ENCODE measurements around the gene DNAJC17. TPM values are rescaled to one million over a fixed set of nuclear protein-coding genes. Genes with fewer than 3 reads are reported as not detected.

The DNAJC17 gene
- total RNA-seq, 1 donor from 2014 or later, result 49.3 TPM

DNA sequence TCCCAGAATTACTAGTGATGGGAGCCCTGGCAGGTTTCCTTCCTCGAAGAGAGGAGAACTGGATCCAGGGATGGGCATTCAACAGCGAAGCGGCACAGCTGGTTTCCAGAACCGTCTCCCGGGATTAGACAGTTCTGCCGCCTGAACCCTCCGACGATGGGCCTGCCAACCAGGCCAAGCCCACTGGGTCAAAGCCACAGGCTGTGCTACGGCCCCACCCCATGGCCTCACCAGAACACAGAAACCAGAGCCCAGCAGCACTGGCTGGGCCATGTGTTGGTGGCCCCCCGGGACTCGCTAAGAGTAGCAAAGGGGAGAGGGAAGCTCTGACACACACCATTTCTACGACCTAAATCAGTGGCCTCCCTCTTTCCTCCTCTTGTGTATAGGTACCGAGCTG is 35.3 kb downstream of the DNAJC17 start:
- Histone ChIP-seq H3K4me2 (no peak overlapping the region), H3K27me3 (no peaks in the 10 kb centered on the region), H4K20me1 (ENCODE audit: low read depth) (no peaks in the 10 kb centered on the region), H3K36me3 (no peaks in the 10 kb centered on the region), H3K27ac (no peak overlapping the region), H3K9ac (no peak overlapping the region), H3K4me1 (no peaks in the 10 kb centered on the region), H3K79me2 (ENCODE audit: low read depth) (no peaks in the 10 kb centered on the region), H2AFZ (replicated peaks) (no peak overlapping the region), H3K4me3 (no peak overlapping the region), H3K9me3 (ENCODE audit: low read depth) (no peaks in the 10 kb centered on the region), H3F3A (ENCODE audit: low read depth) (no peaks in the 10 kb centered on the region)
- no peak for DNase-seq (ENCODE audit: low spot score)
- TF ChIP-seq, protein P1, sequence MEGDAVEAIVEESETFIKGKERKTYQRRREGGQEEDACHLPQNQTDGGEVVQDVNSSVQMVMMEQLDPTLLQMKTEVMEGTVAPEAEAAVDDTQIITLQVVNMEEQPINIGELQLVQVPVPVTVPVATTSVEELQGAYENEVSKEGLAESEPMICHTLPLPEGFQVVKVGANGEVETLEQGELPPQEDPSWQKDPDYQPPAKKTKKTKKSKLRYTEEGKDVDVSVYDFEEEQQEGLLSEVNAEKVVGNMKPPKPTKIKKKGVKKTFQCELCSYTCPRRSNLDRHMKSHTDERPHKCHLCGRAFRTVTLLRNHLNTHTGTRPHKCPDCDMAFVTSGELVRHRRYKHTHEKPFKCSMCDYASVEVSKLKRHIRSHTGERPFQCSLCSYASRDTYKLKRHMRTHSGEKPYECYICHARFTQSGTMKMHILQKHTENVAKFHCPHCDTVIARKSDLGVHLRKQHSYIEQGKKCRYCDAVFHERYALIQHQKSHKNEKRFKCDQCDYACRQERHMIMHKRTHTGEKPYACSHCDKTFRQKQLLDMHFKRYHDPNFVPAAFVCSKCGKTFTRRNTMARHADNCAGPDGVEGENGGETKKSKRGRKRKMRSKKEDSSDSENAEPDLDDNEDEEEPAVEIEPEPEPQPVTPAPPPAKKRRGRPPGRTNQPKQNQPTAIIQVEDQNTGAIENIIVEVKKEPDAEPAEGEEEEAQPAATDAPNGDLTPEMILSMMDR (IDR thresholded peaks at IDR 0.05), result no peak
- TF ChIP-seq EZH2 (IDR thresholded peaks at IDR 0.05) (no peak), EZH2phosphoT487 (IDR thresholded peaks at IDR 0.05) (no peak)
- no peaks in the 10 kb centered on the region for H3K9me3 Mint-ChIP-seq
- peaks cover 12% of the 10 kb centered on the region for H3K4me1 Mint-ChIP-seq
- H3K27ac Mint-ChIP-seq, result no peak overlapping the region
- peaks cover 3% of the 10 kb centered on the region for H3K27me3 Mint-ChIP-seq (ENCODE audit: insufficient read depth, low read depth)
- peaks cover 15% of the 10 kb centered on the region for H3K36me3 Mint-ChIP-seq
- no peak overlapping the region for H3K4me3 Mint-ChIP-seq

DNA sequence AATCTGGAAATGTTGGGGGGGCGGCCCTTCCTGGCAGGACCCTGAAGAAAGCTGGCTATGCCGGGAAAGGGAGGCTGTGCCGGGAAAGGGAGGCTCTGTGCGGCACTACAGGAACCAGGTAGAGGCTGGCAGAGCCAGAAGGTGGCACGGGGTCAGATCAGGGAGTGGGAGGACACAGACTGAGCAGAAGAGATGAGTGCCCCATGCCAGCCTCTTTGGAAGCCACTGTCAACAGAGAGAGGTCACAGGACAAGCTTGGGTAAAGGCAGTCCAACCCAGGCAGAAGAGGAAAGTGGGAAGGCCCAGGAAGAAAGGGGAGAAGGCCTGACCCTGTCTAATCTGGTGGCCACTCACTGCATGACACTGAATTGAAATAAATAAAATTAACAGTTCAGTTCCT is 36.0 kb downstream of the DNAJC17 start:
- Mint-ChIP-seq H3K27ac (no peak overlapping the region), H3K36me3 (peaks cover 9% of the 10 kb centered on the region), H3K4me1 (peaks cover 18% of the 10 kb centered on the region), H3K27me3 (ENCODE audit: insufficient read depth, low read depth) (peaks cover 3% of the 10 kb centered on the region), H3K9me3 (no peaks in the 10 kb centered on the region), H3K4me3 (no peak overlapping the region)
- no peaks in the 10 kb centered on the region for H3K79me2 ChIP-seq (ENCODE audit: low read depth)
- no peak overlapping the region for H3K27ac ChIP-seq
- no peak overlapping the region for H2AFZ ChIP-seq (replicated peaks)
- no peak for DNase-seq (ENCODE audit: low spot score)
- H3K4me1 ChIP-seq, result peaks cover 6% of the 10 kb centered on the region
- peaks cover 2% of the 10 kb centered on the region for H3F3A ChIP-seq (ENCODE audit: low read depth)
- H4K20me1 ChIP-seq (ENCODE audit: low read depth), result no peaks in the 10 kb centered on the region
- no peak for TF ChIP-seq EZH2phosphoT487 (IDR thresholded peaks at IDR 0.05)
- TF ChIP-seq, protein P1 (IDR thresholded peaks at IDR 0.05), result no peak
- no peak for TF ChIP-seq EZH2 (IDR thresholded peaks at IDR 0.05)
- H3K9me3 ChIP-seq (ENCODE audit: low read depth), result no peaks in the 10 kb centered on the region
- no peaks in the 10 kb centered on the region for H3K36me3 ChIP-seq
- H3K27me3 ChIP-seq, result no peaks in the 10 kb centered on the region
- H3K4me2 ChIP-seq, result no peak overlapping the region
- no peak overlapping the region for H3K9ac ChIP-seq
- no peak overlapping the region for H3K4me3 ChIP-seq

DNA sequence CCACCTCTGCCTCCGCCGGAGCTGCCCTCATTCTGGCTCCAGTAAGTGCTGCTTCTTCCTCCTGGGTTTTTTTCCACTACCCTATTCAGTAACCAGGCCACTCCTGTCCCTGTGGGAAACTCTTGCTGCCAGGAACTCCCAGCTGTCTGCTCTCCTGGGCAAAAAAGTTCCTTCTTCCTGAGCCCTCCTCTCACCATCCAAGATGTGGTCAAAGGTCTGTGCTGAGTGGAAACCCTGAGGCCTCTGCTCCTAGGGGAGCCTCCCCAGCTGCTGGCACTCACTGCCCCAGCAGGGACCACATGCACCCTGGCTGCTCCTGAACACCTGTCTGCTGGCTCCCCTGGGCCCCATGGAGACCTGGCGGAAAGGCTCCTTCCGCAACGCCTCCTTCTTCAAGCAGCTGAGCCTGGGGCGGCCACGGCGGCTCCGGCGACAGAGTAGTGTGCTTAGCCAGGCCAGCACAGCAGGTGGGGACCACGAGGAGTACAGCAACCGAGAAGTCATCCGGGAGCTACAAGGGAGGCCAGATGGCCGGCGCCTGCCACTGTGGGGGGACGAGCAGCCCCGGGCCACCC is 37.0 kb downstream of the DNAJC17 start:
- H3K27ac Mint-ChIP-seq, result no peak overlapping the region
- Histone ChIP-seq H3K27me3 (peaks cover 3% of the 10 kb centered on the region), H3K27ac (no peak overlapping the region), H2AFZ (replicated peaks) (no peak overlapping the region), H3F3A (ENCODE audit: low read depth) (peaks cover 12% of the 10 kb centered on the region), H3K9me3 (ENCODE audit: low read depth) (no peaks in the 10 kb centered on the region), H3K4me1 (peaks cover 16% of the 10 kb centered on the region), H3K36me3 (no peaks in the 10 kb centered on the region), H3K79me2 (ENCODE audit: low read depth) (no peaks in the 10 kb centered on the region), H3K4me3 (no peak overlapping the region), H3K4me2 (no peak overlapping the region), H3K9ac (no peak overlapping the region), H4K20me1 (ENCODE audit: low read depth) (no peaks in the 10 kb centered on the region)
- no peaks in the 10 kb centered on the region for H3K9me3 Mint-ChIP-seq
- TF ChIP-seq, protein P1 (IDR thresholded peaks at IDR 0.05), result no peak
- TF ChIP-seq EZH2phosphoT487 (IDR thresholded peaks at IDR 0.05), result no peak
- TF ChIP-seq EZH2 (IDR thresholded peaks at IDR 0.05), result no peak
- peaks cover 28% of the 10 kb centered on the region for H3K4me1 Mint-ChIP-seq
- peaks cover 7% of the 10 kb centered on the region for H3K27me3 Mint-ChIP-seq (ENCODE audit: insufficient read depth, low read depth)
- H3K4me3 Mint-ChIP-seq, result no peak overlapping the region
- peaks cover 9% of the 10 kb centered on the region for H3K36me3 Mint-ChIP-seq
- no peak for DNase-seq (ENCODE audit: low spot score)

Measured in neural progenitor cell (in vitro differentiated cells).